Immature natural killer cell (primary cell): ENCODE data around the gene CATSPER2. TPM values are rescaled to one million over a fixed set of nuclear protein-coding genes. Genes with fewer than 3 reads are reported as not detected.
"Not testable (repeated sequence)": the region's sequence is repeated elsewhere in the genome, so short reads cannot be mapped to it uniquely, and the experiment has no call there.

Experiments used
- DNase-seq, 3 donors: peaks; one replicate each; pipeline ENCODE4 v3.0.0; 2022; ENCODE audit warnings: mixed read lengths in 1 of 3
- H3K27ac Mint-ChIP-seq, 6 donors: one replicate each; pipeline ENCODE4 v1.8.0; 2020; ENCODE audit warnings: mixed read lengths in 6 of 6, mild to moderate bottlenecking in 5 of 6, inconsistent platforms in 4 of 6, moderate library complexity in 3 of 6
- H3K27me3 Mint-ChIP-seq, 3 donors: one replicate each; pipeline ENCODE4 v1.8.0; 2020 to 2021; ENCODE audit warnings: low read depth in 3 of 3, mild to moderate bottlenecking in 3 of 3, mixed read lengths in 3 of 3, moderate library complexity in 3 of 3, inconsistent platforms in 1 of 3
- H3K36me3 Mint-ChIP-seq, 3 donors: one replicate each; pipeline ENCODE4 v1.8.0; 2020; ENCODE audit warnings: mixed read lengths in 3 of 3, inconsistent platforms in 2 of 3, mild to moderate bottlenecking in 2 of 3
- H3K4me1 Mint-ChIP-seq, 2 donors: one replicate each; pipeline ENCODE4 v1.8.0; 2020; ENCODE audit warnings: inconsistent platforms in 2 of 2, mild to moderate bottlenecking in 2 of 2, mixed read lengths in 2 of 2, moderate library complexity in 1 of 2
- H3K4me3 Mint-ChIP-seq, 5 donors: one replicate each; pipeline ENCODE4 v1.8.0; 2020; ENCODE audit warnings: mild to moderate bottlenecking in 5 of 5, mixed read lengths in 5 of 5, inconsistent platforms in 3 of 5, moderate library complexity in 3 of 5
- H3K9me3 Mint-ChIP-seq, 6 donors: one replicate each; pipeline ENCODE4 v1.8.0; 2020; ENCODE audit warnings: mild to moderate bottlenecking in 6 of 6, mixed read lengths in 6 of 6, inconsistent platforms in 4 of 6, moderate library complexity in 3 of 6
- polyA plus RNA-seq, 3 donors: library from polyadenylated mRNA; unstranded; fragments of 300-500 nt; fragmentation: Illumina TruSeq; gene quantifications; one replicate each; pipeline ENCODE4 v1.2.3, GENCODE V29; 2021

The CATSPER2 gene
- polyA plus RNA-seq, 3 donors from 2014 or later = 0.34 to 0.80 TPM; not detected in 1

DNA sequence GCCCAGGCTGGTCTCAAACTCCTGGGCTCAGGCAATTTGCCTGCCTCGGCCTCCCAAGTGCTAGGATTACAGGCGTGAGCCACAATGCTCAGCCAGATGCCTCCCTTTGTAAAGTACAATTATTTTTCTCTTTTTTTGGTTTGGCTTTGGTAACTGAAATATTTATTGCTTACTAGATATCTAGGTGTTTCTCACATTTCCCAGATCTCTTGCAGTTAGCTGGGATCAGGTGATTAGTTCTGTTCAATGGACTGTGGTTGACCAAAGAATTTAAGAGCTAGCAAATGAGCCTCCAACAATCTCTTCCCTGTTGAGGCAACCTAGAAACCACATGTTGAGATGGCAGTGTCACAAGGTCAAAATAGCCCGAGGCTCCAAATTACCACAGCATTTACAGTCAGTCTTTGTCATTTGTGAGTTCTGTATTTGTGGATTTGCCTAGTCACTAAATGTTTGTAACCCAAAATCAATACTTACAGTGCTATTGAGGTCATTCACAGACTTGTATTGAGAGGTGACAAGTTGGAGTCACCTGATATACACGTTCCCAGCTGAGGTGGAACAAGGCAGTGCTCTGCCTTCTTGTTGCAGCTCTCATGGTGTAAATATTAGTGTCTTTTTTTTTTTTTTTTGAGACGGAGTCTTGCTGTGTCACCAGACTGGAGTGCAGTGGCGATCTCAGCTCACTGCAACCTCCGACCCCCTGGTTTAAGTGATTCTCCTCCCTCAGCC, 26.4 kb downstream of the CATSPER2 start:
- not testable (repeated sequence) for H3K27ac Mint-ChIP-seq, H3K4me3 Mint-ChIP-seq, H3K4me1 Mint-ChIP-seq, H3K9me3 Mint-ChIP-seq, H3K27me3 Mint-ChIP-seq, H3K36me3 Mint-ChIP-seq, DNase-seq

DNA sequence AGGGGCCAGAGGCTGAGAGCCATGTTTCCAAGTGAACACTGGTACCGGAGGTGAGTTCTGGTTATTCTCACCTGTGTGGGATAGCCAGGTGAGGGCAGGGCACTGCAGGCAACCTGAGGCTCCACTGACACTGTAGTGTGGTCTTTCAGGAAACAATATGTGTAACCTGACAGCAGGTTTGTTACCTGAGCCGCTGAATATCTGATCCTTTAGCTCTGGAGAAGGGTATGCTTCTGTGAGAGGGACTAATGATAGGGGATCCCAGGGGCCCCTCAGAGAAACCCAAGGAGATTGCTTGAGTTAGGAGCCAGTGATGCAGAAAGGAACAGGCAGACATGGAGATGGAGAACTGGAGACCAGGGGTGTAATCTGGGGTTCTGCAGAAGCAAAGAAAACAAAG, 29.9 kb downstream of the CATSPER2 start, which contains the start of gene STRC:
Gene STRC (minus strand): TSS at position 101 of the 400 bp plus-strand sequence. CDS start 78 bp downstream, at position 23.
- H3K27ac Mint-ChIP-seq, H3K4me3 Mint-ChIP-seq, H3K4me1 Mint-ChIP-seq, H3K27me3 Mint-ChIP-seq, H3K36me3 Mint-ChIP-seq, H3K9me3 Mint-ChIP-seq, DNase-seq: not testable (repeated sequence)

- H3K27ac Mint-ChIP-seq, H3K9me3 Mint-ChIP-seq, H3K4me1 Mint-ChIP-seq, H3K36me3 Mint-ChIP-seq, H3K4me3 Mint-ChIP-seq, H3K27me3 Mint-ChIP-seq, DNase-seq: not testable (repeated sequence)
Measured at GRCh38 chr15:43617750-43618149, 30.9 kb downstream of the CATSPER2 start.

DNA sequence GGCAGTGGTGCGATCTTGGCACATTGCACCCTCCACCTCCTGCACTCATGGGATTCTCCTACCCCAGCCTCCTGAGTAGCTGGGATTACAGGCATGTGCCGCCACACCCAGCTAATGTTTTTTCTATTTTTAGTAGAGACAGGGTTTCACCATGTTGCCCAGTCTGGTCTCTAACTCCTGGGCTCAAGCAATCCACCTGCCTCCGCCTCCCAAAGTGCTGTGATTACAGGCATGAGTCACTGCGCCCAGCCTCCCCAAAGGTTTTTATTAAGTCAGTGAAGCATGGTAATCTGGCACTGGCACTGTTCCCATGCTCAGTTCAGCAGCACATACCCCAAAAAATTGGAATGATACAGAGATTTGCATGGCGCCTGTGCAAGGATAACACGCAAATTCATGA, 46.4 kb downstream of the CATSPER2 start:
- H3K27me3 Mint-ChIP-seq = peaks cover 2 to 11% (median 7%) of the 10 kb centered on the region in 3 donors
- H3K36me3 Mint-ChIP-seq, H3K9me3 Mint-ChIP-seq, H3K27ac Mint-ChIP-seq, H3K4me1 Mint-ChIP-seq, H3K4me3 Mint-ChIP-seq, DNase-seq: not testable (repeated sequence)

DNA sequence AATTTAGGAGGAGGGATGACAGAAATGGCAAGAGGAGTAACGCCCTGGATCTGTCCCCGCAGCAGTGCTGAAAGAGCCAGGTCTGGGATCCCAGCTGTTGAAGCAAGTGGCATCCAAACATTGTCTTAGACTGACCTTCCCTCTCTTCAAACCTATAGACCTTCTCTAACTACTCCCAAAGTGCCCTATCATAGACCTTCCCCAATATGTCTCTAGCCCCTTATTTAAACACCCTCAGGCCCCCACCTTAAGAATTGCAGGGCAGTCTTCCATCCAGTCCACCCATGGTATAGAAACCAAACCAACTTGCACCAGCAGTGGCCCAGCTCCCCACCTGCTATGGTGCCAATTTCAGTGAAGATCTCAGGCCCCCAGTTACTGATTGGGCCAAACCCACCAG, 48.4 kb downstream of the CATSPER2 start:
- H3K27ac Mint-ChIP-seq, H3K4me3 Mint-ChIP-seq, H3K4me1 Mint-ChIP-seq, H3K9me3 Mint-ChIP-seq, H3K36me3 Mint-ChIP-seq, DNase-seq: not testable (repeated sequence)
- H3K27me3 Mint-ChIP-seq = peaks cover 2 to 14% (median 7%) of the 10 kb centered on the region in 3 donors

- not testable (repeated sequence) for H3K27ac Mint-ChIP-seq, DNase-seq, H3K27me3 Mint-ChIP-seq, H3K4me3 Mint-ChIP-seq, H3K9me3 Mint-ChIP-seq, H3K4me1 Mint-ChIP-seq, H3K36me3 Mint-ChIP-seq
Measured at GRCh38 chr15:43599131-43599530, 49.5 kb downstream of the CATSPER2 start.

GRCh38 chr15:43593328-43594190, 55.1 kb downstream of the CATSPER2 start, which contains the start of gene CKMT1B:
Gene CKMT1B (plus strand): TSS chr15:43594027. CDS start chr15:43594219, 192 bp downstream.
- H3K27me3 Mint-ChIP-seq, H3K4me1 Mint-ChIP-seq, H3K9me3 Mint-ChIP-seq, DNase-seq, H3K27ac Mint-ChIP-seq, H3K4me3 Mint-ChIP-seq, H3K36me3 Mint-ChIP-seq: not testable (repeated sequence)

- not testable (repeated sequence) for DNase-seq, H3K27me3 Mint-ChIP-seq, H3K27ac Mint-ChIP-seq, H3K4me3 Mint-ChIP-seq, H3K36me3 Mint-ChIP-seq, H3K4me1 Mint-ChIP-seq, H3K9me3 Mint-ChIP-seq
Measured at GRCh38 chr15:43592841-43593240, 55.8 kb downstream of the CATSPER2 start.

- not testable (repeated sequence) for H3K36me3 Mint-ChIP-seq, H3K27ac Mint-ChIP-seq, H3K4me1 Mint-ChIP-seq, H3K27me3 Mint-ChIP-seq, H3K9me3 Mint-ChIP-seq, DNase-seq, H3K4me3 Mint-ChIP-seq
Measured at GRCh38 chr15:43589778-43590466, 58.7 kb downstream of the CATSPER2 start, which contains the start of gene PPIP5K1. Gene PPIP5K1 (minus strand): TSS chr15:43590208. CDS start chr15:43584504, 5,704 bp downstream.

Other genes with a start within 250 kb of the CATSPER2 start
- 1 to 10 TPM in 2 of 3 donors, under 1 TPM in 1; 0.55 to 7.8 (median 3.0) TPM for gene TP53BP1, start 155.7 kb downstream of the CATSPER2 start, polyA plus RNA-seq
- under 1 TPM in 2 of 3 donors, not detected in 1; 0.04 to 0.07 TPM for gene MAP1A, start 131.2 kb downstream of the CATSPER2 start, polyA plus RNA-seq
- 1 to 10 TPM; 4.9 to 7.5 (median 7.1) TPM for gene PPIP5K1, start 58.6 kb downstream of the CATSPER2 start, polyA plus RNA-seq
- not detected for gene CKMT1B, start 54.8 kb downstream of the CATSPER2 start, polyA plus RNA-seq
- not detected for gene STRC, start 30.0 kb downstream of the CATSPER2 start, polyA plus RNA-seq
- gene CKMT1A, start 45.0 kb upstream of the CATSPER2 start, polyA plus RNA-seq = not detected
- gene PDIA3, start 97.6 kb upstream of the CATSPER2 start, polyA plus RNA-seq = 100 to 1,000 TPM; 394 to 690 (median 654) TPM
- 1 to 10 TPM in 1 of 3 donors, under 1 TPM in 1, not detected in 1; 0.78 to 1.4 TPM for gene ELL3, start 128.1 kb upstream of the CATSPER2 start, polyA plus RNA-seq
- gene SERF2, start 143.5 kb upstream of the CATSPER2 start, polyA plus RNA-seq = 1,000 to 10,000 TPM; 1,924 to 3,752 (median 2,420) TPM
- 1 to 10 TPM in 2 of 3 donors, under 1 TPM in 1; 0.72 to 3.4 (median 1.3) TPM for gene SERINC4, start 151.4 kb upstream of the CATSPER2 start, polyA plus RNA-seq
- gene HYPK, start 151.8 kb upstream of the CATSPER2 start, polyA plus RNA-seq = 10 to 100 TPM in 2 of 3 donors, 1 to 10 TPM in 1; 4.1 to 20.3 (median 10.0) TPM
- gene MFAP1, start 175.8 kb upstream of the CATSPER2 start, polyA plus RNA-seq = 10 to 100 TPM in 2 of 3 donors, 1 to 10 TPM in 1; 6.7 to 21.3 (median 10.4) TPM
- 1 to 10 TPM; 8.3 to 8.9 (median 8.6) TPM for gene WDR76, start 178.2 kb upstream of the CATSPER2 start, polyA plus RNA-seq